CD14-positive monocyte (primary cell): ENCODE data around the gene CLEC1B. TPM values are rescaled to one million over a fixed set of nuclear protein-coding genes. Genes with fewer than 3 reads are reported as not detected.
"Not testable (repeated sequence)": the region's sequence is repeated elsewhere in the genome, so short reads cannot be mapped to it uniquely, and the experiment has no call there.

Experiments
- DNase-seq, 3 donors: peaks; one replicate each; pipeline ENCODE4 v3.0.0-alpha.2; 2011 to 2022
- H2AFZ ChIP-seq: 2 replicates; pipeline ENCODE4 v1.6.0; 2012; ENCODE audit warnings: mild to moderate bottlenecking, low read depth, low read length, inconsistent platforms; ENCODE audit not compliant: insufficient read depth, poor library complexity, severe bottlenecking
- H3K27ac ChIP-seq, 2 donors: 1 replicate in 1 of 2; 2 replicates in 1 of 2; pipeline ENCODE4 v1.5.1; 2012 to 2013; ENCODE audit warnings: low read length in 2 of 2, control low read depth in 1 of 2, inconsistent platforms in 1 of 2, low read depth in 1 of 2, mild to moderate bottlenecking in 1 of 2
- H3K27me3 ChIP-seq, 2 donors: one replicate each; pipeline versions ENCODE4 v1.6.0 to v1.6.1; 2011 to 2013; ENCODE audit warnings: low read length in 2 of 2; ENCODE audit not compliant: control insufficient read depth in 2 of 2, insufficient read depth in 2 of 2
- H3K36me3 ChIP-seq, 2 donors: replicated peaks in 1 of 2; 1 replicate in 1 of 2; 2 replicates in 1 of 2; pipeline versions ENCODE4 v1.5.1 to v1.6.1; 2012 to 2013; ENCODE audit warnings: low read length in 2 of 2, control low read depth in 1 of 2, inconsistent platforms in 1 of 2, mild to moderate bottlenecking in 1 of 2; ENCODE audit not compliant: insufficient read depth in 2 of 2, control insufficient read depth in 1 of 2
- H3K4me1 ChIP-seq, 2 donors: 1 replicate in 1 of 2; 2 replicates in 1 of 2; pipeline versions ENCODE4 v1.5.1 to v1.6.1; 2012 to 2013; ENCODE audit warnings: low read length in 2 of 2, control low read depth in 1 of 2, inconsistent platforms in 1 of 2, mild to moderate bottlenecking in 1 of 2, moderate library complexity in 1 of 2; ENCODE audit not compliant: insufficient read depth in 2 of 2, control insufficient read depth in 1 of 2
- H3K4me2 ChIP-seq: replicated peaks from 2 replicates; pipeline ENCODE3; 2012; ENCODE audit warnings: low read length, moderate library complexity, mild to moderate bottlenecking; ENCODE audit not compliant: poor library complexity, severe bottlenecking; ENCODE audit errors: extremely low read depth
- H3K4me3 ChIP-seq, 3 experiments: fragments of 200-600 bp in 1 of 3; sonication (generic) in 1 of 3; replicated peaks in 1 of 3; 1 replicate in 2 of 3; 2 replicates in 1 of 3; pipeline ENCODE4 v1.5.1; 2011 to 2013; ENCODE audit warnings: low read length in 3 of 3, mild to moderate bottlenecking in 3 of 3, control low read depth in 2 of 3, low read depth in 2 of 3, inconsistent platforms in 1 of 3, moderate library complexity in 1 of 3
- H3K79me2 ChIP-seq: 2 replicates; pipeline ENCODE4 v1.6.0; 2012; ENCODE audit warnings: mild to moderate bottlenecking, control low read depth, inconsistent platforms, low read length, moderate library complexity; ENCODE audit not compliant: insufficient read depth
- H3K9ac ChIP-seq: 2 replicates; pipeline ENCODE4 v1.6.0; 2017; ENCODE audit warnings: low read length, mild to moderate bottlenecking; ENCODE audit not compliant: insufficient read depth, poor library complexity, severe bottlenecking
- H3K9me3 ChIP-seq, 2 donors: replicated peaks in 1 of 2; 1 replicate in 1 of 2; 2 replicates in 1 of 2; pipeline versions ENCODE4 v1.5.1 to v1.6.1; 2012 to 2013; ENCODE audit warnings: low read length in 2 of 2, control low read depth in 1 of 2; ENCODE audit not compliant: control insufficient read depth in 1 of 2, insufficient read depth in 1 of 2
- H4K20me1 ChIP-seq: 2 replicates; pipeline ENCODE4 v1.6.0; 2012; ENCODE audit warnings: mild to moderate bottlenecking, low read length, control low read depth, moderate library complexity; ENCODE audit not compliant: insufficient read depth
- H3K27ac Mint-ChIP-seq, 7 donors: one replicate each; pipeline ENCODE4 v1.8.0; 2020; ENCODE audit warnings: mild to moderate bottlenecking in 7 of 7, mixed read lengths in 7 of 7, moderate library complexity in 6 of 7, inconsistent platforms in 2 of 7
- H3K27me3 Mint-ChIP-seq, 3 donors: one replicate each; pipeline ENCODE4 v1.8.0; 2021 to 2022; ENCODE audit warnings: low read depth in 3 of 3, mild to moderate bottlenecking in 3 of 3, mixed read lengths in 3 of 3, moderate library complexity in 3 of 3, inconsistent platforms in 1 of 3
- H3K36me3 Mint-ChIP-seq, 2 donors: one replicate each; pipeline ENCODE4 v1.8.0; 2020; ENCODE audit warnings: mixed read lengths in 2 of 2, inconsistent platforms in 1 of 2, mild to moderate bottlenecking in 1 of 2
- H3K4me1 Mint-ChIP-seq: one replicate; pipeline ENCODE4 v1.8.0; 2020; ENCODE audit warnings: mild to moderate bottlenecking, mixed read lengths
- H3K4me3 Mint-ChIP-seq, 2 donors: one replicate each; pipeline ENCODE4 v1.8.0; 2020; ENCODE audit warnings: mild to moderate bottlenecking in 2 of 2, mixed read lengths in 2 of 2, moderate library complexity in 1 of 2
- H3K9me3 Mint-ChIP-seq, 7 donors: one replicate each; pipeline ENCODE4 v1.8.0; 2020 to 2022; ENCODE audit warnings: mixed read lengths in 7 of 7, mild to moderate bottlenecking in 6 of 7, moderate library complexity in 6 of 7, inconsistent platforms in 2 of 7
- WGBS: methylation state at CpG from one replicate; pipeline ENCODE4 v1.1.5; 2013; ENCODE audit warnings: missing lambda C conversion rate; ENCODE audit not compliant: insufficient coverage; 5-methylcytosine and 5-hydroxymethylcytosine counted together
- intact Hi-C, 2 donors: fragments of 100-400 bp; cut with micrococcal nuclease; formaldehyde crosslinking; loops; one replicate each; pipeline versions ENCODE4 v1.15.0 to v1.15.1; 2023
- polyA plus RNA-seq, 3 donors: library from polyadenylated mRNA; depleted of rRNA in 1 of 3; unstranded in 2 of 3; stranded (reverse) in 1 of 3; fragments of 300-500 nt in 2 of 3; fragments of >200 nt in 1 of 3; fragmentation: Illumina TruSeq in 2 of 3; gene quantifications; 1 replicate in 2 of 3; 2 replicates in 1 of 3; pipeline ENCODE4 v1.2.3, GENCODE V29; 2012 to 2021
- TF ChIP-seq, protein P1 (sequence below): fragments of 200-600 bp; IDR thresholded peaks from one replicate; pipeline ENCODE4 v1.8.0; 2022; ENCODE audit warnings: antibody characterized with exemption, mild to moderate bottlenecking

CLEC1B gene
- polyA plus RNA-seq, 3 donors: 3.5 to 3.9 TPM; not detected in 1

DNA sequence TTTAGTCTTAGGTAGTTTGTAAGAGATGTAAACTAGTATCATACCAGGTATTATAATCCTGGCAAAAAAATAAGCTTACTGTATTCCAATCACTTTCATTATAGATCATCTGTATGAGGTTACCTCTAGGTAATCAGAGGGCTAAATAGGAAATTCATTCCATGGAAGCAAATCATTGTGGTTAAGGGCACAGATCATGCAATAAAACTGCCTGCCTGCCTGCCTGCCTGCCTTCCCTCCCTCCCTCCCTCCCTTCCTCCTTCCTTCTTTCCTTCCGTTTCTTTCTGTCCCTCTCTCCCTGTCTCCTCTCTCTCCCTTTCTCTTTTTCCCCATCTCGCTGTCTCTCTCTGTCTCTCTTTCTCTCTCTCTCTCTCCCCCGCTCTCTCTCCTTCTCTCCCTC, 28.4 kb upstream of the CLEC1B start:
- Histone ChIP-seq H4K20me1 (no peaks in the 10 kb centered on the region), H3K79me2 (no peaks in the 10 kb centered on the region), H3K4me1 (peaks cover 24 to 31% of the 10 kb centered on the region in 2 donors), H3K36me3 (no peaks in the 10 kb centered on the region), H3K4me3 (peak overlapping the region in 1 of 3 experiments; percentile 54), H3K9ac (peak overlapping the region; percentile 24), H3K4me2 (peak overlapping the region; percentile 54), H2AFZ (no peak overlapping the region), H3K27ac (peak overlapping the region; percentile 74 to 82), H3K27me3 (no peaks in the 10 kb centered on the region), H3K9me3 (no peaks in the 10 kb centered on the region)
- Mint-ChIP-seq H3K27me3 (peaks cover 0 to 2% (median 0%) of the 10 kb centered on the region in 3 donors), H3K36me3 (peaks cover 0 to 4% of the 10 kb centered on the region in 2 donors), H3K4me3 (peak overlapping the region; percentile 68 to 87), H3K4me1 (peaks cover 35% of the 10 kb centered on the region), H3K9me3 (peaks cover 0 to 2% (median 0%) of the 10 kb centered on the region in 7 donors), H3K27ac (peak overlapping the region; percentile 97 to 100 (median 99))
- peak in 2 of 3 donors; percentile 57 to 65 for DNase-seq
- intact Hi-C loops: loop anchor here (5.0 to 10.0 kb wide), 4 partner anchors 40 to 187 kb away; partner anchors contain the start of genes CLEC12A (in 1 of the 2) and GABARAPL1 (in 1 of the 2)
- WGBS: 11% methylated on average over 3 of the region's 3 CpGs
- TF ChIP-seq, protein P1, sequence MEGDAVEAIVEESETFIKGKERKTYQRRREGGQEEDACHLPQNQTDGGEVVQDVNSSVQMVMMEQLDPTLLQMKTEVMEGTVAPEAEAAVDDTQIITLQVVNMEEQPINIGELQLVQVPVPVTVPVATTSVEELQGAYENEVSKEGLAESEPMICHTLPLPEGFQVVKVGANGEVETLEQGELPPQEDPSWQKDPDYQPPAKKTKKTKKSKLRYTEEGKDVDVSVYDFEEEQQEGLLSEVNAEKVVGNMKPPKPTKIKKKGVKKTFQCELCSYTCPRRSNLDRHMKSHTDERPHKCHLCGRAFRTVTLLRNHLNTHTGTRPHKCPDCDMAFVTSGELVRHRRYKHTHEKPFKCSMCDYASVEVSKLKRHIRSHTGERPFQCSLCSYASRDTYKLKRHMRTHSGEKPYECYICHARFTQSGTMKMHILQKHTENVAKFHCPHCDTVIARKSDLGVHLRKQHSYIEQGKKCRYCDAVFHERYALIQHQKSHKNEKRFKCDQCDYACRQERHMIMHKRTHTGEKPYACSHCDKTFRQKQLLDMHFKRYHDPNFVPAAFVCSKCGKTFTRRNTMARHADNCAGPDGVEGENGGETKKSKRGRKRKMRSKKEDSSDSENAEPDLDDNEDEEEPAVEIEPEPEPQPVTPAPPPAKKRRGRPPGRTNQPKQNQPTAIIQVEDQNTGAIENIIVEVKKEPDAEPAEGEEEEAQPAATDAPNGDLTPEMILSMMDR: no peak

DNA sequence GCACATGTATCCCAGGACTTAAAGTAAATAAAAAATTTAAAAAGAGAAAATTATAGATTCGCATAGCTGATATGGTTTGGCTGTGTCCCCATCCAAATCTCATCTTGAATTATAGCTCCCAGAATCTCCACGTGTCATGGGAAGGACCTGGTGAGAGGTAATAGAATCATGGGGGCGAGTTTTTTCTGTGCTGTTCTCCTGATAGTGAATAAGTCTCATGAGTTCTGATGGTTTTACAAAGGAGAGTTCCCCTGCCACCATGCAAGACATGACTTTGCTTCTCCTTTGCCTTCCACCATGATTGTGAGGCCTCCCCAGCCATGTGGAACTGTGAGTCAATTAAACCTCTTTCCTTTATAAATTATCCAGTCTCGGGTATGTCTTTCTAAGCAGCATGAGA, 27.7 kb upstream of the CLEC1B start:
- Histone ChIP-seq H3K4me1 (peaks cover 23 to 31% of the 10 kb centered on the region in 2 donors), H3K27ac (peak overlapping the region in 1 of 2 donors; percentile 82)
- not testable (repeated sequence) for H3K9me3 ChIP-seq, H3K36me3 Mint-ChIP-seq, H2AFZ ChIP-seq, H3K79me2 ChIP-seq, H3K4me2 ChIP-seq, H3K9ac ChIP-seq, H3K9me3 Mint-ChIP-seq, H3K4me3 Mint-ChIP-seq, H3K4me3 ChIP-seq, H3K27me3 Mint-ChIP-seq, H4K20me1 ChIP-seq, H3K36me3 ChIP-seq, H3K27me3 ChIP-seq
- intact Hi-C loops: loop anchor here (5.0 to 10.0 kb wide), 4 partner anchors 41 to 188 kb away; partner anchors contain the start of genes CLEC12A (in 1 of the 2) and GABARAPL1 (in 1 of the 2)
- Mint-ChIP-seq H3K27ac (peak overlapping the region; percentile 88 to 99 (median 98)), H3K4me1 (peaks cover 32% of the 10 kb centered on the region)
- DNase-seq: peak in 1 of 3 donors; percentile 20
- no CpG with 5 or more reads among the region's 4 CpGs for WGBS
